ENCODE results near the gene WDR64.
"Not testable (repeated sequence)": the region's sequence is repeated elsewhere in the genome, so short reads cannot be mapped to it uniquely, and the experiment has no call there.

Gene WDR64

DNA sequence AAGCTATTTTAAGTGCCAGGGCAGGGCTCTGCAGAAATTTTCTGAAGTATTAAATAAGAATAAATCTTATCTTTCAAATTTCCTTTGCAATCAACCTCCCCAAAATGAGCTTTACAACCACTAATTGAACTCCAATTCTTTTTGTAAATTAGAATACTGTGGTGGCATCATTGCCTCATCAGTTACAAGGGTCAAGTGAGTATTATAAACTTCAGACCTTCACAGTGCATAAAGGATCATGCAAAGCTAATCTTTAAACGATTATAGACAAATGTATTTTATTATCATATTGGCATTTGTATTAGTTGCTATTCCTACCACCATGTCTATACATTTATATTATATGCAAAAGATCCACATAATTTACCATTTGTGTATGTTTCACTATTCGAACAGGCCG, 19.1 kb upstream of the WDR64 start:
- no peak for DNase-seq

GRCh38 chr1:241635556-241636152, 16.4 kb upstream of the WDR64 start:
- DNase-seq, result no peak

DNA sequence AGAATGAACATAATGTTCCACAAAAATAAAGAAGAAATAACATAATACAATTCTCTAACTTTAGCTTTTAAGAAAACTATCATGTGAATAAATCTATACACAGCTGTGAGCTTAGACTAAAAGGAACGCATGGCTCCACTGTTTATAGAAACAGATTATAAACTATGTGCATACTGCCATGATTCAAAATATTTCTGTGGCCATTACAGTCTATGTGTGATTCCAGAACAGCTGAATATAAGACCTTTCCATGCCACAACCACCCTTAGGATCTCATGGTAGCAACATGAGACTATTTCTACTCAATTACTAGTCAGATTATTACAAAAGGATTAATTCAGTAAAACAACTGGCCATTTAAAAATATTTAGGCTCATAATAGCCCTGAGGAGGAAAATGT, 15.8 kb upstream of the WDR64 start:
- no peak for DNase-seq

DNA sequence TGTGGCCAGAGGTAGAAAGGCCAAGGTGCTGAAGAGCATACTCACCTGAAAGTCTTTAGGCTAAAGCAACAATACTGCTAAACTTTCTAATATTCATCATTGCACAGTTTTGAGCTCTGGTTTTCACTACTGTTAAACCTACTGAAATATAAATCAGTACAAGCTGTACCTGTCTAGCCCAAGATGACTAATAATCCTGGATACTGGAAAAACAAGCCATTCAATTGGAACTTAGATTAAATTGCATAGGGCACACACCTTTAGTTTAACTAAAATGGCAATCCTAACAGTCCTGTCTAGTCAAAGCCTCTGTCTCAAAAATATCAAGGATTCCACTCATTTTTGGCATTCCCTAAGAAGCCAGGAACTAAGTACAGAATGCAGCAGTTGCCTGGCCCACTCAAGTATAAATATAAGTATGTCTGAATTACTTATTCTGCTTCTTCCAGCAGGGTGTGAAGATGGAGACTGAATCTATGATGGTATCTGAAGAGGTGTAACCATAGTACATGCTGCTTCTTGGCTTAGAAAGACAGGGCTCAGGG, 15.0 kb upstream of the WDR64 start:
- DNase-seq, result no peak

DNA sequence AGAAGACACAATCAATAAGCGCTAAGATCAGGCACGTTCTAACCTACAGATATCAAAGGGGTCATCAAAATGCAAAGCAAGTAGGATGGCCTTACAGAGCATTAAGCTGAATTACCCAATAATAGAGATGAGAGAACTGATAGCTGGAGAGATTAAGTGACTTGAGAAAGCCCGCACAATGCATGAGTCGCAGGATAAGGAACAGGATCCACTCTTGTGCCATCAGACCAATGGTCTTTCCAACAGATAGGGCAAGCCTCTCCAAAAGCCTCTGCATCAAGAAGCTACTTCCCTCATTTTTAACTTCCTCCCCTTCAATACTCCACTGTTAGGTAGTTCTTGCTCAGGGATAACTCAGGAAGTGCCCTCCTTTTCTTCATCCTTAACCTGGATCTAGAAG, 14.5 kb upstream of the WDR64 start:
- no peak for DNase-seq

- no peak for DNase-seq
Observed at GRCh38 chr1:241638099-241638682, 13.9 kb upstream of the WDR64 start.

DNA sequence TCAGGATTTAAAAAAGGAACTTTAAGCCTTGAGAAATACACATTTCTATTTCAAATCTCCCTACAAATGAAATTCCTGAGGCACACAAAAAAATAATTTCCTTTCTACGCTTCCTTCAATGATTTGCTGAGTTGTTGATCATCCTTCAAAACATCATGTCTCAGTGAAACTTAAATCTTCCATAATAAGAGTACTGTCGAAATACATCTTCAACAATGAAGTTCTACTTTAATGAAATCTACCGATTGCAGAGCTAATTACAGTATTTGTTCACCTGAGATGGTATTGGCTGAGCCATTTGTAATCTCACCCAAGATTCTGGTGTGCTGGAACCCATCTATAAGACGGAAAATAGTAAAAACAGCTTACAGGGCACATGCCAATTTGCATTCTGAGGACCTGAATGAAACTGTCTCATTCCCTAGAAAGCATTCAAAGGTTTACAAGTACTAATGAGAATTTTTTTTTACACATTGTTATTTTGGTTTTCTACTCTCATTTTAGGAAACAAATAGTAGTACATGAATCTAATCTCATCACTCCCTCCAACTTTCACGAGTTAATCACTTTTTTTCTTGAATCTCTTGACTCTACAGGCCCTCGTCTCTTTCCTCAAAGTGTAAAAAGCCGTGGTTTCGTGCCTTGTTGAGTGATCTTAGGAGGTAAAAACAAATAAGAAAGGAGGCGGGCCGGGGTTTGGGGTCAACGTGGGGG, 13.0 kb upstream of the WDR64 start:
- peak; percentile 21 for DNase-seq

DNA sequence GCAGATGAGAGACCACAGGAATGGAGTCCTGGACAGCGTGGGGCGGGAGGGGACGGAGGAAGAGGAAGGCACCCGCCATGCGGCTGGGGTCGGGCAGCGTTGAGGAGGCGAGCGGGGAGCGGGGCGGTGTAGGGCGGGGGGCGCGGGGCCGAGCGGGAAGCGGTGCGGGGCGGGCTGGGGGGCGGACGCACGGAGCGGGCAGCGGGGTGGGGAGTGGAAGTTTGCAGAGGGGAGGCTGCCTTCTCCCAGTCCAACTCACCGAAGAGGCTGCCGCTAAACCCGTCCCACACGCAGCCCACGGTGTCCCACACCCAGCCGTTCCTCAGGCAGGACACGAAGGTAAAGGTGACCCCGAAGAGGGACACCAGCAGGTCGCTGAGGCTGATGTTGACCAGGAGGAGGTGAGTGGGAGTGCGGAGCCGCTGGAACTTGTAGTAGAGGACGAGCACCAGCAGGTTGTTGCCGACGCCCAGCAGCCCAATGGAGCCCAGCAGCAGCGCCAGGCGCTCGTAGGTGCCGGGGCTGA, 12.4 kb upstream of the WDR64 start:
- DNase-seq, result no peak

- peak; percentile 92 for DNase-seq
Observed at GRCh38 chr1:241640149-241640866, 11.8 kb upstream of the WDR64 start, which contains the start of the genes CHML and OPN3. CHML (minus strand) TSS chr1:241640369; CDS start chr1:241635766, 4,603 bp downstream. OPN3 (minus strand) TSS chr1:241640369; CDS start chr1:241640254, 115 bp downstream.

DNA sequence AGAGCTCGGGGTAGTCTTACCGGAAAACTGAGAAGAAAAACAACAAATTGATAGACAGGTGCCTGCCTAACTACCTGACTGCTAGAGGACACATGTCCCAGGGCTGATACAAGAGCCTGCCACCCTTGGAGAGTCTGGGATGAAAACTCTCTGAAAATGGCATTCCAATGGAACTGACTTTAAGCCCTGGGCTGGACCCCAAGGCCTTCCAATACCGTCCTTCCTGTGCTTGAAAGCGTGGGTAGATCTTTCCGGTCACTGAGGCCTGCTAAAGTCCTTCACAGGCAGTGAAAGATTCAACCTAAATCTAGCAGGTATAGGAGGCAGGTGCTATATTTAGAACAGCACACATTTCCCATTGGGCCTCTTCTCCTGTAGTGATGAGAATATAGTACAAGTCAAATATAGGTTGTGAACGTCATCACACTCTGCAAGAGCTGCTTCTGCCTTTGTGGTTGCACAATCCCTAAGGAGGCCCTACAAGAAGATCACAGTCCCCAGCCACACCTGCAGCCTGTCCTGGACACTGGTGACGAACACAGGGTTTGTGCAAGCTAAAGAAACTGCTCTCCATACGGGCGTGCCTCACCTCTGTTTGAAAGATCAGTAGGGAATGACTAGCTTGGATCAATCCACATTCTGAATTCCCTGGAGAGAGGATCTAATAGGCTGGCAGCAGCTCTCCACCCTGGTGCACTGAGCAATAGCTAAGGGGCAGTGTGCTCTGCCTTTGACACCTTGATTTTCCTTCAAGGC, 11.0 kb upstream of the WDR64 start:
- no peak for DNase-seq

GRCh38 chr1:241641773-241642592, 10.1 kb upstream of the WDR64 start:
- no peak for DNase-seq

DNA sequence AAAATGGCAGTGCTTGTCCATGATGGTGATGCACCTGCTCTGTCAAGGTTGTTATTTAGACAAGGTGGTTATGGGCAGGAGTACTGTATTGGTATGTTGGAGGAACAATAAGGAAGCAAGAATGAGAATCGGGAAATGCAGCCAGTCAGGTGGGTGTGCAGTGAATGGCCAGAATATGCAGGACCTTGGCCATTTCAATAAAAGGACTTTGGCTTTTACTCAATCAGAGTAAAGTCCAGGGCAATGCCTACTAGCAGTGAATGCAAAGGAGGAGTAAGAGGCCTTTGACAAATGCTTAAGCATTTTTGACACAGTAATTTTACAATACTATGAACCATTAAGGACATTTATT, 9.5 kb upstream of the WDR64 start:
- no peak for DNase-seq

- DNase-seq, result no peak
Observed at GRCh38 chr1:241644259-241644658, 7.8 kb upstream of the WDR64 start.

- DNase-seq, result no peak
Observed at GRCh38 chr1:241645199-241645598, 6.9 kb upstream of the WDR64 start.

GRCh38 chr1:241646201-241646600, 5.9 kb upstream of the WDR64 start:
- no peak for DNase-seq

- no peak for DNase-seq
Observed at GRCh38 chr1:241647658-241648057, 4.4 kb upstream of the WDR64 start.

- DNase-seq, result no peak
Observed at GRCh38 chr1:241648159-241648558, 3.9 kb upstream of the WDR64 start.

GRCh38 chr1:241654019-241654418, 1.9 kb downstream of the WDR64 start:
- no peak for DNase-seq

GRCh38 chr1:241654641-241655040, 2.6 kb downstream of the WDR64 start:
- DNase-seq, result no peak

DNA sequence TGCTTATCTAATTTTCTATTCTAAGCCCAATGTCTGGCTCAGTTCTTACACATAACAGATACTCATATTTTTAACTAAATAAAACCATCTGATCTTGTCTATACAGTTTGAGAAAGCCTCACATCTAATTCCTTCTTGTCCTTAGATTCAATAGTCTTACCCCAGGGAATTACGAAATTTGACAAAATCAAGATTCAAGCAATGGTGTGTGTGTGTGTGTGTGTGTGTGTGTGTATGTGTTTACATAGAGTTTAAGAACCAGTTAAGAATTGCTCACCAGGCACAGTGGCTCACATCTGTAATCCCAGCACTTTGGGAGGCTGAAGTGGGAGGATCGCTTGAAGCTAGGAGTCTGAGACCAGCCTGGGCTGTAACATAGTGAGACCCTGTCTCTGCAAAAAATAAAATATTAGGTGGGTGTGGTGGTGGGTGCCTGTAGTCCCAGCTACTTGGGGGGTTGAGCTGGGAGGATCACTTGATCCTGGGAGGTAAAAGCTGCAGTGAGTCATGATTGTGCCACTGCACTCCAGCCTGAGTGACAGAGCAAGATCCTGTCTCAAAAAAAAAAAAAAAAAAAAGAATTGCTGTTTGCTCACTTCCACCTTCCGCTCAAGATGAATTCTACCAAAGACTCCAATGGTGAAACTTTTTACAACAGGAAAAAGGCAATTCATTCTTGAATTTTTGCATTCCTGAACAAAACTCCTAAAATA, 6.2 kb downstream of the WDR64 start:
- no peak for DNase-seq

DNA sequence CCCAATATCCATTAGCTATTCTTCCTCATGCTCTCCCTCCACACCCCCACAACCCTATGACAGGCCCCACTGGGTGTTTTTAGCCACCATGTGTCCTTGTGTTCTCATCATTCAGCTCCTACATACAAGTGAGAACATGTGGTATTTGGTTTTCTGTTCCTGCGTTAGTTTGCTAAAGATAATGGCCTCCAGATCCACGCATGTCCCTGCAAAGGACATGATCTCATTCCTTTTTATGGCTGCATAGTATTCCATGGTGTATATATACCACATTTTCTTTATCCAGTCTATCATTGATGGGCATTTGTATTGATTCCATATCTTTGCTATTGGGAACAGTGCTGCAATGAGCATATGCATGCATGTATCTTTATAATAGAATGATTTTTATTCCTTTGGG, 6.9 kb downstream of the WDR64 start:
- DNase-seq, result not testable (repeated sequence)
